ENCODE results near the gene XRCC1. TPM values are rescaled to one million over a fixed set of nuclear protein-coding genes. Genes with fewer than 3 reads are reported as not detected.

XRCC1 gene
- total and polyA plus RNA-seq, 2 of the 4 experiments (the other 2 are of a cell fraction), result 12.5 to 21.3 TPM

DNA sequence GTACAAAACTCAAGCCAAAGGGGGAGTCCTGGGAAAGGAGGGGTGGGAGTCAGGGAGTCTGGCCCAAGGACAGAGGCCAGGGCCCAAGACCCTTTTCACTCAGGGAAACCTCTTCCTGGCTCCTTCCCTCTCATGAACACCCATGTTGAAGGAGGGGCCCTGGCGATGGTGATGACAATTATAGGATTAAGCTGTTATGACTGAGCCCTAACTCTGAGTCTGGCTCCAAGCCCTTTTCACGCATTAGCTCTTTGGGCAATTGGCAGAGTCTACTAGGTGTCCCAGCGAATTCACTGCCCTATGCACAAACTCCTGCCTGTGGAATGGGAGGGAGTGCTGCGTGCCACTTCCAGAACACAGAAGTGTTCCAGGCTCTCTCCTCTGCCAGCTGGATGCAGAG is 21.7 kb downstream of the XRCC1 start:
- Histone ChIP-seq H2BK20ac (ENCODE audit: low read depth, low read length) (no peak overlapping the region), H3K9me3 (ENCODE audit: control insufficient read depth, insufficient read depth, low read length) (no peaks in the 10 kb centered on the region), H3K4ac (ENCODE audit: low read depth, low read length) (no peak overlapping the region), H3K27me3 (ENCODE audit: control insufficient read depth, insufficient read depth, low read length) (no peaks in the 10 kb centered on the region), H4K20me1 (ENCODE audit: insufficient read depth, low read length) (no peaks in the 10 kb centered on the region), H3K56ac (ENCODE audit: extremely low read depth, insufficient read depth, low read length) (no peak overlapping the region), H4K91ac (ENCODE audit: insufficient read depth, low read depth, low read length) (no peak overlapping the region), H4K8ac (ENCODE audit: low read depth in 2 of 2, low read length in 2 of 2) (no peak overlapping the region), H2BK120ac (ENCODE audit: low read depth, low read length) (no peak overlapping the region), H3K36me3 (ENCODE audit: control insufficient read depth, insufficient read depth, low read length) (peaks cover 31% of the 10 kb centered on the region), H2AK5ac (ENCODE audit: low read depth, low read length) (no peak overlapping the region), H4K5ac (ENCODE audit: low read depth, low read length) (no peak overlapping the region), H3K18ac (ENCODE audit: low read depth, low read length) (no peak overlapping the region), H3K4me1 (ENCODE audit: control insufficient read depth, insufficient read depth, low read length) (peaks cover 2% of the 10 kb centered on the region; the same call in 1 of the 2 replicates), H3K4me3 (ENCODE audit: insufficient read depth, low read depth, low read length) (no peak overlapping the region), H2AK9ac (replicated peaks; ENCODE audit: low read depth, low read length, poor library complexity) (no peak overlapping the region), H3K27ac (ENCODE audit: insufficient read depth, low read length) (no peak overlapping the region), H3K9me1 (ENCODE audit: insufficient read depth, low read length) (no peaks in the 10 kb centered on the region), H3K14ac (replicated peaks; ENCODE audit: low read depth, low read length) (no peak overlapping the region), H2AFZ (replicated peaks; ENCODE audit: low read length, poor library complexity) (no peak overlapping the region), H2BK15ac (ENCODE audit: low read depth, low read length) (no peak overlapping the region), H2BK5ac (ENCODE audit: low read depth, low read length, poor library complexity, severe bottlenecking) (no peak overlapping the region), H3K4me2 (ENCODE audit: low read depth, low read length) (no peak overlapping the region), H3K9ac (ENCODE audit: low read depth, low read length) (no peak overlapping the region), H3K79me1 (ENCODE audit: low read depth in 1 of 2, low read length in 2 of 2) (peaks cover 7 to 9% of the 10 kb centered on the region in 2 experiments; a peak in 3 of 4 replicates), H3K23ac (ENCODE audit: low read depth, low read length) (no peak overlapping the region)
- TF ChIP-seq RFX5 (IDR thresholded peaks at IDR 0.05; ENCODE audit: low read depth, low read length) (no peak), POLR2A (IDR thresholded peaks at IDR 0.05; ENCODE audit: low read depth, low read length) (no peak), NFE2L2 (IDR thresholded peaks at IDR 0.05; ENCODE audit: low read depth, low read length) (no peak), CEBPB (IDR thresholded peaks at IDR 0.05; ENCODE audit: low read depth, low read length) (no peak), FOS (IDR thresholded peaks at IDR 0.05; ENCODE audit: low read depth, low read length) (no peak), SMC3 (IDR thresholded peaks at IDR 0.05; ENCODE audit: low read depth, low read length) (no peak), MAFK (IDR thresholded peaks at IDR 0.05; ENCODE audit: low read depth, low read length) (no peak), BHLHE40 (IDR thresholded peaks at IDR 0.05; ENCODE audit: low read depth, low read length) (no peak), RCOR1 (IDR thresholded peaks at IDR 0.05; ENCODE audit: insufficient replicate concordance, low read length) (no peak), MXI1 (IDR thresholded peaks at IDR 0.05; ENCODE audit: borderline replicate concordance, low read depth, low read length) (no peak), RAD21 (IDR thresholded peaks at IDR 0.05; ENCODE audit: low read length) (no peak), CHD1 (IDR thresholded peaks at IDR 0.05; ENCODE audit: low read depth, low read length) (no peak)
- TF ChIP-seq, protein P1, sequence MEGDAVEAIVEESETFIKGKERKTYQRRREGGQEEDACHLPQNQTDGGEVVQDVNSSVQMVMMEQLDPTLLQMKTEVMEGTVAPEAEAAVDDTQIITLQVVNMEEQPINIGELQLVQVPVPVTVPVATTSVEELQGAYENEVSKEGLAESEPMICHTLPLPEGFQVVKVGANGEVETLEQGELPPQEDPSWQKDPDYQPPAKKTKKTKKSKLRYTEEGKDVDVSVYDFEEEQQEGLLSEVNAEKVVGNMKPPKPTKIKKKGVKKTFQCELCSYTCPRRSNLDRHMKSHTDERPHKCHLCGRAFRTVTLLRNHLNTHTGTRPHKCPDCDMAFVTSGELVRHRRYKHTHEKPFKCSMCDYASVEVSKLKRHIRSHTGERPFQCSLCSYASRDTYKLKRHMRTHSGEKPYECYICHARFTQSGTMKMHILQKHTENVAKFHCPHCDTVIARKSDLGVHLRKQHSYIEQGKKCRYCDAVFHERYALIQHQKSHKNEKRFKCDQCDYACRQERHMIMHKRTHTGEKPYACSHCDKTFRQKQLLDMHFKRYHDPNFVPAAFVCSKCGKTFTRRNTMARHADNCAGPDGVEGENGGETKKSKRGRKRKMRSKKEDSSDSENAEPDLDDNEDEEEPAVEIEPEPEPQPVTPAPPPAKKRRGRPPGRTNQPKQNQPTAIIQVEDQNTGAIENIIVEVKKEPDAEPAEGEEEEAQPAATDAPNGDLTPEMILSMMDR (conservative IDR thresholded peaks at IDR 0.05; ENCODE audit: low read depth, low read length), result no peak
- TF ChIP-seq, protein P2, sequence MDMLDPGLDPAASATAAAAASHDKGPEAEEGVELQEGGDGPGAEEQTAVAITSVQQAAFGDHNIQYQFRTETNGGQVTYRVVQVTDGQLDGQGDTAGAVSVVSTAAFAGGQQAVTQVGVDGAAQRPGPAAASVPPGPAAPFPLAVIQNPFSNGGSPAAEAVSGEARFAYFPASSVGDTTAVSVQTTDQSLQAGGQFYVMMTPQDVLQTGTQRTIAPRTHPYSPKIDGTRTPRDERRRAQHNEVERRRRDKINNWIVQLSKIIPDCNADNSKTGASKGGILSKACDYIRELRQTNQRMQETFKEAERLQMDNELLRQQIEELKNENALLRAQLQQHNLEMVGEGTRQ (IDR thresholded peaks at IDR 0.05; ENCODE audit: low read depth, low read length), result no peak
- CTCF ChIA-PET, result interaction anchor here (2.8 kb wide), 1 partner anchor 18 kb away, joined by 15 read pairs; no protein-coding TSS in a partner anchor
- BruUV-seq (replicated peaks), result no TSS peak
- ATAC-seq (ENCODE audit: low read depth) (no peak), DNase-seq (no peak)
- WGBS, 2 experiments (ENCODE audit: extremely low coverage in 2 of 2, insufficient read length in 1 of 2), result 80% methylated on average over 1 of the region's 4 CpGs; no CpG with 5 or more reads in 1 of the 2 experiments
- intact Hi-C loops (cut with micrococcal nuclease), result no loop called here
- dilution Hi-C loops (cut with HindIII; ENCODE audit: low sequenced_read_pairs, unreplicated experiment), result no loop called here
- in situ Hi-C loops (cut with MboI; ENCODE audit: low sequenced_read_pairs), result loop anchor here (5.0 kb wide), 1 partner anchor 99 kb away; no protein-coding TSS in a partner anchor
- POLR2A ChIA-PET (ENCODE audit: unreplicated experiment), result no interaction called here
